Inferior parietal cortex (tissue), 1 donor: ENCODE results near the gene PCSK6.
"Not testable (repeated sequence)": the region's sequence is repeated elsewhere in the genome, so short reads cannot be mapped to it uniquely, and the experiment has no call there.

ENCODE experiments used
- DNase-seq: peaks from one replicate; pipeline ENCODE4 v3.0.0-alpha.2; 2016; ENCODE audit errors: extremely low spot score

Gene PCSK6

DNA sequence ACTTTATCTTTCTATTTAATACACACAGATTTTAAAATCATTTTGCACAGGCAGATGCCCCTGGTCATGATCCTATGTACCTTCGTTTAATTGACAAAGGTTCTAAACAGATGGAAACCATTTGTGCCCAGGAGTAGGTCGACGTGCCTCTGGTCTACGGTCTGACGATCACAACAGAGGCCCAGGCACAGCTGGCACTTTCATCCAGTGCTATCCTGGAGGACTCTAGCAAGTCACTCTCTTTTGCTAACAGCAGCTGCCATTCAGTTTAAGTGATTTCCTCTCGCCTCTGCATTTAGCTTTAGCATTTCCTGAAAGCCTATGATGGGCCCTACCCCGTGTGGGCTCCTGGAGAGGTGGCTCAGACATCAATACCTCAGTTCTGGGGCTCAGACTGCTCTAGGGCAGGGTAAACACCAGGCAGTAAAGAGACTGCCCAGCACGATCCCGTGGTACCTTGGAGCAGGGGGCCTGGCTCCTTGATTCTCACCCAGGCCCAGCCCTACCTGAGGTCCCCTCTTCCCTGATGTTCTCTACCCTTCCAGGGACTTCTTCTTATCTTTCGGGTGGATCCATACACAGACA is 111.2 kb downstream of the PCSK6 start:
- DNase-seq: no peak

DNA sequence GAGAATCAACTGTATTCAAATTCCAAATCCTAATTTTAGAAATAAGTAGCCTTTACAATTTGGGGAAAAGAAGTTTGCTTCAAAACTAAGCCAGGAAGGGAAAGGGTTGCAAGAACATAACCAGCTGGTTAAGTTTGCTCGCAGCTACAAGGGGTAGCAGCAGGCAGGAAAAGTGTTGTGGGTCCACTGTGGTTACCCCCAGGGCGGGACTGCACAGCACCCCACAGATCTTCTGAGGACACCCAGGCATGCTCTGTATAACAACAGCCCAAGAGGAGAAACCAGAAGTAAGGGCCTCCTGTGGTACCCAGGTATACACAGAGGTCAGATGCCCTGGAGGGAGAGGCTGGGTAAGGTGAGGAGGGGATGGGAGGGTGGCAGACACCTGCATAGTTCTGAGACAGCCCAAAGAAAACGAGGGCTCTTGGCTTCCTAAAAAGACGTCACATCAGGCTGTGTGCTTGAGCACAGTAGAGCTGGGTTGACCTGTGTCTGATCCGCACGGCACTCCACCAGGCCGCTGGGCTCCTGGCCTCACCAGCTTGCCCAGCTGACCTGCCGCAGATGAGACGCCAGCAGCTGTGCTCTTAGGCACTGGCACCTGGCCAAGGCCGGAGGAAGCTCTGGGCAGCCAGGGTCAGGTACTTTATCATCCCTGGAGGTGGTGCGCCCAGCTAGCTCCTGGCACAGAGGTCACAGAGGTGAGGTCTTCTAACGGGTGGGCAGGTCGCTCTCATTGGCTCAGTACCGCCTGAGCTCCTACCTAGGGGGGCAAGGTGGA is 112.7 kb downstream of the PCSK6 start:
- DNase-seq: no peak

DNA sequence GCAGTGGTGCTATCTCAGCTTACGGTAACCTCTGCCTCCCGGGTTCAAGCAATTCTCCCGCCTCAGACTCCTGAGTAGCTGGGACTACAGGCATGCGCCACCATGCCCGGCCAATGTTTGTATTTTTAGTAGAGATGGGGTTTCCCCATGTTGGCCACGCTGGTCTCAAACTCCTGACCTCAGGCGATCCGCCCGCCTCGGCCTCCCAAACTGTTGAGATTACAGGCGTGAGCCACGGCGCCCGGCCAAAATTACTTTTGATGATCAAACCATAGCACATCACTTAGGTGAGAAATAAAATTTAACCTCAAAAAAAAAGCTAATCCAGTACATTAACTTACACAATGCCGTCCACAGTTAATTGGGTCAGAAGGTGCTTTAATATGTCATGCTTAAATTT is 114.5 kb downstream of the PCSK6 start:
- not testable (repeated sequence) for DNase-seq

DNA sequence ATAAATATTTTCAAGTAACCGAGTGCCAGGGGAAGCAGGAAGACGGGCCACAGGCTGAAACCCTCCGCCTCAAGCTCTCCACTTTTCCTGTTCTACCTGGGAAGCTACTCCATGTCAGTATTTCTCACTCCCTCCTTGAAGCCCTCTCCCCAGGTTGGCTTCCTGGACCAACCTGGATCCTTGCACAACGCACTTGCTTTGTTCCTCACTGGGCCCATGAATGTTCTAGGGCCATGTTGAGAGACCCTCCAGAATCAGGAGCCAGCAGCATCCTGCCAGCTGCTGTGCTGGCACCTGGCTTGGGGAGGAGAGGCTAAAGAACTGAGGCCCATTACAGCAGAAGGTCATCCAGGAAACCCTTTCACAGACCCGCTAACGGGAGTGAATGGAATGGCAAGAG is 115.2 kb downstream of the PCSK6 start:
- no peak for DNase-seq

DNA sequence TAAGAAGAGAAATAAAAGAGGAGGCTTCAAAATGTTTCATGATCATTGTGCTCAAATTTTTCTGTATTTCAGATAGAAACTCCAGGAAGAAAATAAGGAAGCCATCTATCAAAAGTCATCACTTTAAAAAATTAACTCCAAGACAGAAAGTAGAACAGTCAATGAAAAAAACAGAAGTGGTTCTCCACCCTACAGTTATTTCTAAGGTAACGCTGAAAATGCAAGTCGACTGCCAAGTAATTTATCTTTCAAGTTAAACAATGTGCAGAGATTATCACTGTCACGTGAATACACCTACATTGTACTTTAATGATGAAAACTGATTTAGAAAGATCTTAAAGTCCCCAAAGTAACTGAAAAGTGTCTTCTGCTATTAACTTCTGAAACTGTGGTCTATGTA is 115.9 kb downstream of the PCSK6 start:
- DNase-seq: no peak

DNA sequence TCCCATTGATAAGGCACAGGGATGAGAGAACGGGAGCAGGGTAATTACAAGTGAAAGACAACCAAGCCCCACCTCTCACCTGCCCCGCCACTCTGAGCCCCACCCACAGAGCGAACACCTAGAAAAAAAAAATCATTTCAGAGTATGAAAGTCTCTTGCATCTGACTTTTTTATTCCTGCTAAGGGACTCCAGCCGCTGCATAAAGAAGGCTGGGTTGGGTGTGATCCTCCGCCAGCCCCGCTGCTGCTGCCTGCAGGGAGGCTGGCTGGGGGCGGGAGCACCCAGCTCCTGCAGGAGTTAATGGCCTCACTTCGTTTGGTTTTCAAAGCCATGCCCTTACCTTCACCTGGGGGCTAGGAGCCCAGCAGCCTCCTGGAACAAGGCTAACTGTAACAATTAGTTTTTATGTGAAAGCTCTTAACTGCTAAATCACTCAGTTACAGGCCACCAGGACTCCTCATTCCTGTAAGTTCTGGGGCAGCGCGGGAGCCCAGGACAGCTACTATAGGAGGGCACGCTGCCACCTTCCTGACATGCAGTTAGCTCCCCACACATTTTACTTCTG is 116.5 kb downstream of the PCSK6 start:
- no peak for DNase-seq

DNA sequence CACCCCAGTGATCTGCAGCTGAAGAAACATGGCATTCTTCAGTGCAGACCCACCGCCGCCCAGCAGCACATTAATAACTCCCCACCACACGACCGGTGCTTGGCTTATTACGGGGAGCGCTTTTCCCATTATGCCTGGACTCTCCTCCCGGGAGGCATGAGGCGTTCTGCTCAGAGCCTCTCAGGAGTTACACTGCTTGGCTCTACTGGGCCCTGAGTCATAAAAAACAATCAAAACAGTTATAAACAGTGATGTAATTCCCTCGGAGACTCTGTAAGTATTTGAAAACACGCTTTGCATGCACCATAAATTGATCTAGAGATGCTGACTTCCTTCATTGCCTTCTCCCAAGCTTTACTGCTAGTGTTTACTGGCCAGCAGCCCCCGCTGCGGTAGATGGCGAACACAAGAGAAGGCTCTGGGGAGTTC is 117.3 kb downstream of the PCSK6 start:
- no peak for DNase-seq

DNA sequence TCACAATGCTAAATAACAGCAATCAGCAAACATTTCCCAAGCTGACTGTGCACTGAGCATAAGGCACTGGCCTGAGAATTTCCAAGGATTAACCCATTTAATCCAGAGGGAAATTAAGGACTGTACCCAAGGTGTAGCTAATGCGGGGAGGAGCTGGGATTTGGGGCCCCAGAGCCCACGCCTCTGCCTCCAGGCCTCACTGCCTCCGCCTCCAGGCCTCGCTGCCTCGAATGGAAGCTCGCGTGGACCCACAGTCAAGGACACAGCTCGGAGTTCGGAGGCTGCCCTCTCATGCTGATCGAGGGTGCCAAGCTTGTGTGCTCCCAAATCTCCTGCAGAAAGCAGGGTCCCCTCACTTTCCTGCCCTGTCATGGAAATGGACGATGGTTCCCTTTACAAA is 118.0 kb downstream of the PCSK6 start:
- DNase-seq: no peak

DNA sequence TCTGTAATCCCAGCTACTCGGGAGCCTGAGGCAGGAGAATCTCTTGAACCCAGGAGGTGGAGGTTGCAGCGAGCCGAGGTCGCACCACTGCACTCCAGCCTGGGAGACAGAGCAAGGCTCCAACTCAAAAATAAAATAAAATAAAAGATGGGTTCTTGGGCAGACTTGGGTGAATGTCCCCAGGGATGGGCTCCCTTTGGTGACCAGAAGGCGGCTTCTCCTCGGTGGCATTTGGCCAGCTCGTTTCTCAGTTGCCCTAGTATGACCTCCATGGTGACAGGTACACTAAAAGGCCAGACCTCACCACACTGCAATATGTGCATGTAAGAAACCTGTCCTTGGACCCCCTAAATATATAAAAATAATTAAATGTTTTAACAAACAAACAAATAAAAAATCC is 118.4 kb downstream of the PCSK6 start:
- no peak for DNase-seq

DNA sequence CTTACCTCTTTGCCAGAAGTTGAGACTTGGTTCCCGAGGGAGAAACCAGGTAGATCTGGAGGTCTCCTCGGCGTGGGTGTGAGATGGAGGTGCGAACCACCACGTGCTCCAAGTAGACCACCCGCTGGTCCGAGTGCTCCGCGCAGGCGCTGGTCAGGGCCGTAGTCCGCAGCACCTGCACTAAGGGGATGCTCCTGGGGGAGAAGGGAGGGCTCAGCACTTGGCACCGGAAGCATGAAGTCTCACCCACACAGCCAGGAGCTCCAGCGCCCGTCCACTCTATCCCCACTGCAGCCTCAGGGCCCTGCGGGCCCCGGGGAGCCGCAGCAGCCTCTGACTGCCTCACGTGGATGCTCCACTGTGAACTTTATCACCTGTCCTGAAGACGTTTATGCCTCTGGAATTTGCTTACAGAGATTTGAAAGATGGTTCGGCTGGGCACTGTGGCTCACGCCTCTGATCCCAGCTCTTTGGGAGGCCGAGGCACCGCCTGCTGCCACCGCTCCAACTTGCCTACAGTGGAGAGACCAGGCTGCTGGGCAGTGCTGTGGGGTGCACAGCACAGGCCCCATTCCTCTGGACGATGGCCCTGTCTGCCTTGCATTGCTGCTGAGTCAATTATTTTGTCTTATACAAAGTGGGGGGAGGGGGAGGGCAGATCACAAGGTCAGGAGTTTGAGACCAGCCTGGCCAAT is 119.0 kb downstream of the PCSK6 start:
- DNase-seq: no peak

DNA sequence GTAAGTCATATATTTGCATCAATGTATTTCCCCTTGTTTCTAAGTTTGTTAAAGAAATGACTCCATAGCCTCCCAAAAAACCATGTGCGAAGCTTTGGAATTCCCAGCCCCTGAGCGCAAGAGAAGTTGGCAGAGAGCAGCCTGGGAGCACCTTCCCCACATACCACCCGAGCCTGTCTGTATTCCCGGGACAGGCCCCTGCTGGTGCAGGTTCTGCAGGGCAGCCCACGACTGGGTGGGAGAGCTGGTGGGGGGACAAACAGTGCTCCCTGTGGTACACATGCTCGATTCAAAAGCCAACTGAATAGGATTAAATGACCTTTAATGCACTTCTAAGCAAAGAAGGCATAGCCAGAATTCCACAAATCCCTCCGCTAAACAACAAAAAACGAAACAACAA is 119.8 kb downstream of the PCSK6 start:
- no peak for DNase-seq

DNA sequence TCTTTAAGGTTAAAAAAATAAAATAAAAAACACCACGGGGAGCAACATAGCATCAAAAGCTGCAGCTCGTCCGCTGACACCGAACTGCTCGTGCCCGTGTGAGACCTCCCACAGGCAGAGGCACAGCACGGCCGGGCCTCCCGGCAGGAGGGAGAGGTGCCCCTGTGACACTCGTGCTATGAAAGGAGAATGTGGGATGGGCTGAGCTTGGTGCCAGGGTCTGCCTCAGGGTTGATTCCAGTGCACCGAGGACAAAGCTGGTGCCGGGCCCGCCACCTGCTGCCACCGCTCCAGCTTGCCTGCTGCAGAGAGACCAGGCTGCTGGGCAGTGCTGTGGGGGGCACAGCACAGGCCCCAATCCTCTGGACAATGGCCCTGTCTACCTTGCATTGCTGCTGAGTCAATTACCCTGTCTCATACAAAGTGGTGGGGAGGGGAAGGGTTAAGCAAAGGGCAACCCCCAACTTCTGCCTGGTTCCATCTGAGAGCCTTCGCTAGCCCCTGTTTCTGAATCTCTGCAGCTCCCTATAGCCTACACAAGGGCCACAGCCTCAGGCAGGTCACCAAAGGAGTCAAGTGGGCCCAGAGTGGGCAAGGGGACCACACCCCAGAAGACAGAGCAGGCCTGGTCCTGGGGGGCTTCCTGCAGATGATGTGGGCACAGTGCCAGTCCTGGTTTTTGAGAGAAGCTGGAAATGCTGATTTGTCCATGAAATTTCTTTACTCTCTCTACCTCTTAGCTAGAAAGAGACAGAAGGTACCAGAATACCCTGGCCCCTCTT is 120.5 kb downstream of the PCSK6 start:
- no peak for DNase-seq

DNA sequence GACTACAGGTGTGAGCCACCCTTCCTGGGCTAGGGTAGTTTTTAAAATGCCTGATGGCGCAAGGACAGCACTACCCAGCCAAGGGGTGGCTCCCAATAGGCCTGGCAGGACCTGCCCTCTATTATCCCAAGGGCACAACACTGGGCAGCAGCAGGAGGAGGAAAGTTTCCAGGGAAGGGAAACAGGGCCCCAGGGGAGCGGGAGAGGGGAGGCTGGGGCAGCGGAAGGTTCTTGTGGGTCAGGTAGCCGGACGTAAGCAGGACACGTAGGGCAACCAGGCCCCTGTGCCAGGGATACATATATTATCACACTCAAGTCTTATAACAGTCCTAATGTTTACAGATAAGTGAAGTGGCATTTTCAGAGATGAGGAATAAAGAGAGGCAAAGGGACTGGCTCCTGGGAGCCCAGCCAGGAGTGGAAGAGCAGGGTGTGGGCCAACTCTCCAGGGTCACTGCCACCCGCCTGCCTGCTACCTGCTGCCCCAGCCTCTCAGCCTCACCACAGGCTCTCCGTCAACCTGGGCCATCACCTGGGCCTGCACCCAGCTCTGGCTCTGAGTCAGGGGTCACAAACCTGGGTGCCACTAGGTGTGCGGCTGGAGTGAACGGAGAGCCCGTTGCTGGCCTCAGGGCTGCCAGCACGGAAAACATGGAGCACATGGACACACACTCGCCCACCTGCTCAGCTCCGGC is 121.3 kb downstream of the PCSK6 start:
- DNase-seq: no peak

DNA sequence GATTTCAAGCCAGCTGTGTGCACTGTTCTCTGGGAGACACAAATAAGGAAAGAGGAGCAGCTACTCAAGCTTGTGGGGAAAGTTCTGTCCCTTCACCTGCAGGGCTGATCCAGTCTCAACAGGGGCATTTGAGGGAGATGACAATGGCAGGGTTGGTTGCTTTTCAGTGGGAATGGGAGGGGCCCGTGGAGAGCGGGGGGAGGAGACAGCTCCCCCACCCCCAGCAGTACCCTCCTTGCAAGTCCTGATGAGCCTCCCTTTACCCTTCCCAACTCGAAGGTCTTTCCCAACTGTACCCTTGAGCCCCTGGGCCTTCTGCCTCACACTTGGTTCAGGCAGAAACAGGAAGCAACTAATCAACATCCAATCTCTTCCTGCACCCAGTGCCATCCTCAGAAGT is 122.7 kb downstream of the PCSK6 start:
- no peak for DNase-seq

DNA sequence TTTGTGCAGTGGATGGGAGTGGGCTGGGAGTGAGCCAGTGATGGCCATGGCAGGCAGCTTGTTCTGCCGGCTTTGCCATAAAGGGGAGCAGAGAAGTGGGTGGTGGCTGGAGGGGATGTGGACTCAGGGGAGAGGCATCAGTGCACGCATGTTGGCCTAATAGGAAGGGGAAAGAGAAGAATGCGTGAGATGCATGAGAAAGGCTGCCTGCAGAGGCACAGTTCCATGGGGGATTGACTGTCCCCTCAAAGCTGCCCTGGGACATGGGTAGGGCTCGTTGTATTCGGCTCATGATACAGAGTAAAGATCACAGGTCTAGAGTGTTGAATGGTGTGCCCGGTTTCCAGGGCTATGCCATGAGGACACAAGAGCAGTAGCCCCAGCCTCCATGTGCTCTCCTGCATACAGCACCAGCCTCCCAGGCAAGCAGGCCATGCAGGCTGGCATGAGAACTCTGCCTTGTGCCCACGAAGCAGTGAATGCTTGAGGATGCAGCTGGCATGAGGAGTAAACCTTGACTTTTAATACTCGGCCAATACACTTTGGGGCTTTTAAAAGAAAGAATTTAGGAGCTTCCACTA is 126.4 kb downstream of the PCSK6 start:
- DNase-seq: no peak

DNA sequence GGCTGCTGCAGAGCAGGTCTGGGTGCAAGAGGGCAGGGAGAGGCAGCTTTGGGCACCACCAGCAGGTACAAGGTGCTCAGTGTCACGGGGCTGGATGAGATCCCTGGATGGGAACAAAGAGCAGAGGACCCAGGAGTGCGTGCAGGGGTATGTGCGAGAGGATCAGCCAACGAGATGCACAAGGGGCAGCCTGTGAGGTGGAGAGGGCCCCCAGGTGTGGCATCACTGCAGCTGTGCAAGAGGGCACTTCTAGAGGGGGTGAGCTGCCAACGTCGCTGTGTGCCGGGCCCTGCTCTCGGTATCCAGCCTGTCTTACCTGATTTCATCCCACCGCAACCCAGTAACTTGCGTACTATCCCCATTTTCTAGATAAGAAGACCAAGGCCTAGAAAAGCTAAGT is 127.1 kb downstream of the PCSK6 start:
- no peak for DNase-seq

DNA sequence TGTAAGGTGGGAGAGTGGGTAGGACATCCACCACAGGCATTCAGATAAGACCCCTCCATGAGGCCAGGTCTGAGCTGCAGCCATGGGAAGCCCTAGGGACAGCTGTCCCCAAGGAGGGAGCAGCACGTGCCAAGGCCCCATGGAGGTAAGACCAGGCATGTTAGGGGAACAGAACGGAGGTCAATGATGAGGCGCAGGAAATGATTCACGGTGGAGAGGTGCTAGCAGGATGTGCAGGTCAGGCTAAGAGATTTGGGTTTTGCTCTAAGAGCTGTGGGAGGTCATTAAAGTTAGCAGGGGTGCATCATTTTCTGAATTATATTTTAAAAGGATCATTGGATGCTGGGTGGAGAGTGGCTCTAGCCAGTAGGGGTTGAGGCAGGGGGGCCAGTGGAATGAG is 128.1 kb downstream of the PCSK6 start:
- DNase-seq: no peak

DNA sequence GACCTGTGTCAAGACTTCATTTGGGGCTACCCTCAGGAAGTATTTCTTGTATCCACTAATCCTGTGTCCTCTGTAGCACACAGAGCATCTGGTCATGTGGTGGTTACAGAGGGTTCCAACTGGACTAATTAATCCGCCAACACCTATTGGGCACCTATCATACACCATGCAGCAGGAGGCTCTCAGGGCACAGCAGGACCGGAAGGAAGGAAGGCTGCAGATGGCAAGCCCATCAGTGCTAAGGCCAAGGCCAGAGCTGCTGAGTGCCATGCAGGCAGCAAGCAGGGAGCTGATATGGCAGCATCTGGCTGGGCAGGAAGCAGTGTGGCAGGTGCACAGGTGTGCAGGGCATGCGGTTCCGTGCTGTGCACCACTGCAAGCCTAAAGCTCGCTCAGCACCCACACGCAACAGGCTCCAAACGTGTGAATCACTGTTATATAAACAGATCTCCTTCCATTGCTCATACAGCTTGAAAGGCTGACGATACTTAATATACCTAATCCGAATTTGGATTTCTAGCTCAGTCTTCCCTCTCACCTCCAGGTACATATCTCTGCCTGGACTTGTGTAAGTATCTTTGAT is 130.1 kb downstream of the PCSK6 start:
- no peak for DNase-seq

DNA sequence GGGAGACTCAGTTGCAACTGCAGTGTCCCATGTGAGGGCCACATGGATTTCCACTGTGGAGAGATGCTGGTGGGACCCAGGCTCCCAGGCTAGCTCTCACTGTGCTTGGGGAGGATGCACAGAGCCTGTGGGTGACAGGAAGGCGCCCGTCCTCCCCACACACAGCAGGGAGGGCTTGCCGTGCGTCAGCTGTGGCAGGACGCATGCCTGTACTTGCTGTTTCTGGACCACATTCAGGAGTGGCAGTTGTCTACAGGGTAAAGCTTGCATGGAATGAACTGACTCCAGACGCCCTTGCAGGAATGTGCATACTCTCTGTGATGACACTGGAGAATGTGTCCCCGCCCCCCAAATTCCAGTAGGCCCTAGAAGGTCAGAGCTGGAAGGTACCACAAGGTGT is 130.6 kb downstream of the PCSK6 start:
- DNase-seq: no peak

DNA sequence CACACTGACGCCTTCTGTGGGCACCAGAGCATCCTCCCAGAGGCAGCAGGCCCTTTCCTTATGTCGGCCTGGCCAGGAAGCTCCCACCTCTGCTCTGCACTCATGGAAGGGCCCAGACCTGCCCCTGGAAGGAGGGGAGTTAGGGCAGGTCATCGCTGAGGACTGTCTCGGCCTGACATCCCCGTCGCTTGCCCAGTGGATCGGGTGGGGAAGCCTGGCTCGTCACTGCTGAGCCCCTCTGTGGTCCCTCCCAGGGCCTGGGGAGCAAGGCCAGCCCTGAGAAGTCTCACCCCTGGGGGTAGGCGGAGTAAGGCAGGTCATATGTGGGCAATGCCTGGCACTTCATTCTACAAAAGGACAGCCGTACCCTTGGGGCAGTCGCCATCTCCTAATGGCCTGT is 131.6 kb downstream of the PCSK6 start:
- no peak for DNase-seq

DNA sequence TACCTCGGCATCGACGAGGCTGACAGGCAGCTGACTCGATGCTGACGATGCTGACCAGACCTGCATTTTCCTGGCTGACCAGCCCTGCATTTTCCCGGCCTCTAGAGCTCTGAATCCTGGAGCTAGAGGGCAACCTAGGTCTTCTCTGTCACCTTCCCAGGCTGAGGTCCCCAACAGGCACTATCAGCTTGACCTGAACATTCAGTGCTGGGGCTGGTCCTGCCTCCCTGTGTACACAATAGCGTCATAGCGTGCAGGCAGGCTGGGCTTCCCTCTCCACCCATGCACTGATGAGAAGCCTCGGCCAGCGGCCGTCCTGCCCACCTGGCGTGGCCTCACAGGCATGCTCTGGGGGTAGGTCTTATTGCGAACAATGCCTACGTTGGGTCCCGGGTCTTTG is 132.2 kb downstream of the PCSK6 start:
- DNase-seq: no peak
